ENCODE data around the gene AFAP1.

The AFAP1 gene

DNA sequence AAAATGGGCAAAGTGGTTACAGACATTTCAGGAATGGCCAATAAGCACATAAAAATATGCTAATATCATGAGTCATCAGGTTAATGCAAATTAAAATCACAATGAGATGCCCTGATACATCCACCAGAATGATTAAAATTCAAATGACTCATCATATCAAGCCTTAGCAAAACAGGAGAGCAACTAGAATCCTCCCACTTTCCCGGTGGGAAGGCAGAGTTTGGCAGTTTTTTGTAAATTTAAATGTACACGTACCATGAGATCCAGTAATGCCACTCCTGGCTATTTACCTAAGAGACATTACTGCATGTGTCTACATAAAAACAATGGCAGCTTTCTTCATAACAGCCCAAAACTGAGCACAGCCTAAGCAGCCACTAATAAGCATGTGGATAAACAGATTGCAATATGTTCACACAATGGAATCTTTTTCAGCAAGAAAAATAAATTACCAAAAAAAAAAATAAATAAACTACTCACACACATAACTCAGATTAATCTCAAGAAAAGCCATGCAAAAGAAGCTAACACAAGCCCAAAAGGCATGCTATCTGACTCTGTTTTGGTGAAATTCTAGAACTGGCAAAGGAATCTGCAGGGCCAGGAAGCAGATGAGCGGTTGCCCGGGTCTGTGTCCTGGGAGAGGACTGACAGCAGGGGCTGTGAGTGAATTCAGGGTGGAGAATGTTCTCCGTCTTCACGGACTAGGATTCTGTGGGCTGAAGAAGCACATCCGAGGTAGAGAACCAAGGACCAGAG lies 48.8 kb downstream of the AFAP1 start:
- DNase-seq: no peak

DNA sequence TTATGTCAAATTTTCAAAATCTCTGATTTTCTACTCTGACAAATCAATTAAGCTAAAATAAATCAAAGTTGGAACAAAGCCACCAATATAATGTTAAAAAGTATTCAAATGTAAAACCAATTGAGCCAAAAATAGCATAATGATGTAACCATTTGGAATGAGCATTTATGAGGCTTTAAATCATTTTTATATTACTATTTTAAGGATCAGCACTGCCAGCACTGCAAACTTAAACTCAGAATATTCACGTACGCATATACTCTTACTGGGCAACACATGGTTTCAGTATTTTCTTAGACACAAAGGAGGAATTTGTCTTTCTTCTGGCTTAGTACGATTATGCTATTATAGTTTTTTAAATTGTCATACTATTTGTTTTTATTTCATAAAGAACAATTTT lies 52.2 kb downstream of the AFAP1 start:
- no peak for DNase-seq

DNA sequence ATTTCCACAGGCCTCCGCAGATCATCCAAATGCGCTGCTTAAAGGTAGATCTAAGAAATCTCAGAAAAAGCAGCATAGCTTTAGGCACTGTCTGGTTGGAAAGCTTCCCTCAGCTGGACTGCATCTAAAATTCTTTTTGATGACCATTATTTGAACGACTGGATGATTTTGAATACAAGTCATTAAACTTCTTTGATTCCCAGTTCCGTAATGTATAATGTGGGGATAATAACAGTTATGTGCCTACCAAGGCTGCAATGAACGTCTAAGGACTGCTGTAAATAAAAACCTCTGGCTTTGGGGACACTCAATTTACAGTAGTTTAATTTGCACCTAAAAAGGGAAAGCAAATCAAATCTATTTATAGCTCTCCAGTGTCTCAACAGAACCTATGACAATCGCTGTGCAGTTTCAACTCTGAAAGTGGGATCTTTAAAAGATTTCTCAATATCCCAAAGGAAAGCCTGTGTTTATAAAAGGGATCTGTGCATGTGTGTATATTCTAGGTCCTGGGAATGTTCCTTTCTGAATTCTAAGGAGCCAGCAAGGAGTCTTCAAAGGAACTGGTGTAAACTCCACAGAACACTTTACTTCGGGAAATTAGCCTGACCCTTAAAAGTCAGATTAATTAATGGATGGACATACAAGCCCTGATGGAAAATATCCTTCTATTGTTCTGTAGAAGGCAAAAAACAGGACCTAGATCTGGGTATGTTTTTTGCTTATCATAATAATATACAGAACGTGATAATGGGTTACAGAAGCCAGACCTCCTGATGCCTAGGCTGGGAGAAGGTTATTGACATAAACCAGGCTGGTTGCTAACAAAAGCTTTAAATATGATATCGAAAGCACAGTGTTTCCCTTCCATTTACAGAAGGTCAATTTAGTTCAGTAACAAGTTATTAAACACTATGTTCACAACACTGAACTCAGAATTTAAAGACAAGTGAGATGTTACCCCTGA lies 53.4 kb downstream of the AFAP1 start:
- no peak for DNase-seq

DNA sequence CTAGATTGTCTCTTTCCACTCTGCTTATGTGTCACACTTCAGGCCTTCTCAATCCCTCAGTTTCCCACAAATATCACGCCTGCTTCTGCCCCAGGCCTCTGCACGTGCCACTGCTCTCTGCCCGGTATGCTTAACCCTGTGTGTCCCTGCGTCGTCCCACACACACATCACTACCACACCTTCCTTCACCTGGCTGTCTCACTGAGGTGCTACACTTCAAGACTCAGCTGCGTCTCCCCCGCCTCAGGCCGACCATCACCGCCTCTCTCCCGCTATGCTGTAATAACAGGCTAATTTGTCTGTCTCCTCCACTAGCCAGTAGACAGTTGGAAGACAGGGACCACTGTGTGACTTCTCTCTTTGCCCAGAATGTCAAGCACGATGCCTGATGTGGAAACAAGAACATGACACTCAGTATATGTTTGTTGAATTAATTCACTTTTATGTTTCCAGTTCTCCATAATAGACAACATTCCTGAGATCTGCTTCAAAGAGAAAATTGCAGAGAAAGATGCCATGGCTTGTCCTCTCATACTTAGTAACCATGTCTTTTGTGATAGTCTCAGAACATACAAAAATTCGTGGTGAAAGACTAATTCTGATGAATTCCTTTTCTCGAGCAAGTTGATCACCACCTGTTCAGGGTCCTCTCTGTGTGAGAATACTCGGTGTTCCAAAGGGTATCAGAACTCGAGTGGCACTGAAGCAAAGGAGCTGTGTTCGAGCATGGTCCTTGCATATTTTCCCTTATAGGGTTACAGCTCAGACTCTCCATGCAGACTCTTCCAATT lies 54.2 kb downstream of the AFAP1 start:
- DNase-seq: no peak

DNA sequence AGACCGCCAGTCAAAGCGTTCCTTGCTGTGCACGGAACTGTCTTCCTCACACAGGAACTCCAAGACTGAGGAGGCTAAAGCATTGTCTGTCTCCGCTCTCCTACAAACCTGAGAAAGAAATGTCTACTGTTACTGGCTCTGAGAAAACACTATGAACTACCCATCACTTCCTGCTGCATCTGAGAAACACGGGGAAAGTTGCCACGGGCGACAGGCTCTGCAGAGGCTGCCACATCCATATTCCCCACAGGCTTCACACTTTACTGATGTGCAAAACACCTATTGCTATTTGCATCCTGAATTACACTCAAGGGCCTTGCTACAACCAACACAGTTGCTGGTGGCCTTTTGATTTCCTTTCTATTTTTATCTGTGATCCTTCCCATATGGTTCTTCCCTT lies 59.0 kb downstream of the AFAP1 start:
- no peak for DNase-seq

DNA sequence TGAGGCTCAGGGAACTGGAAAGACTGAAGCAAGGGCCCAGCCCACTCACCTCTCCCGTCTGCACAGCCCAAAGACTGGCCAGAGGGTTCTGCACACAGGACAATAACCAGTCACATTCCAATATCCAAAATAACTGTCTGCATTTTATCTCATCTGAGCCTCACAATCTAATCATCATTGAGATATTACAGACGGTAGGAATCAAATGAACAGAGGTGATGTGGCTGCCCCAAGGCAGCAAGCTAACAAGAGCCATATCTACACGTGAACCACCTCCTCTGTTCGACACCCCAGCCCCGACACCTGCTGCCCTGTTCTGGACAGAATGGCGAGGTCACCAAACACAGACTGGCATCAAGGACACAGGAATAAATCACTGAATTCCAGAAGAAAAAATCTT lies 60.5 kb downstream of the AFAP1 start:
- DNase-seq: no peak

DNA sequence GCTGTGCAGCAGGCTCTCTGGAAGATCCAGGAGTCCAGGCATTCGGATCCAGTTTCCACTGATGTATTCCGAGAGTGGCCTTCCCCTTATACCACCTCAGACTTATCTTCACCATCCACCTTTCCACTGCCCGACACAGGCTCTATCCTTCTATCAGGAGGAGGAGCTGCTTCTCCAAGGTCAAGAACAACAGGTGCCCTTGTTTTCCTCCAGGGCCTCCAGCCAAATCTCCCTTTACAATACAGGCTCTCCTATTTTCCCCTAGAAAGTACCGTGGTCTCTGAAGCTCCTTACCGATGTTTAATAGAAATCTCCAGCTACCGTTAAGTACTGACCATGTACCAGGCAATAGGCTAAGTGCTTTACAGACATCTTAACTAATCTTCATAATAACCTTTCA lies 61.3 kb downstream of the AFAP1 start:
- DNase-seq: no peak

DNA sequence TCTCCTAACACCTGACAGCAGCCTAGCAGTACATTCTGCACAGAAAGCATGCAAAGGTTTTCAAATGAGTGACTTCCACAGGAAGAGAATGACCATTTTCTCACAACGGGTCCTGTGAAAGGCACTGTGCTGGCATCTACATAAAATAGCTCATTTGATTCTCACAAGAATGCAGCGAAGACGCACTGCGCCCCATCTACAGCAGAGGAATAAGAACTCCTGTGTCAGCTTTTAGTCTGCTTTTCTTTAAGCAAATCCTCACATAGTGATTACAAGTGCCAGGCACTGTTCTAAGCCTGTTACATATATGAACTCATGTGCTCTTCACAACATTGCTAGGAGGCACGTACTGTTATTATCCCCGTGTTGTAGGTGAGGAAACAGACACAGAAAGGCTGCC lies 62.5 kb downstream of the AFAP1 start:
- no peak for DNase-seq

DNA sequence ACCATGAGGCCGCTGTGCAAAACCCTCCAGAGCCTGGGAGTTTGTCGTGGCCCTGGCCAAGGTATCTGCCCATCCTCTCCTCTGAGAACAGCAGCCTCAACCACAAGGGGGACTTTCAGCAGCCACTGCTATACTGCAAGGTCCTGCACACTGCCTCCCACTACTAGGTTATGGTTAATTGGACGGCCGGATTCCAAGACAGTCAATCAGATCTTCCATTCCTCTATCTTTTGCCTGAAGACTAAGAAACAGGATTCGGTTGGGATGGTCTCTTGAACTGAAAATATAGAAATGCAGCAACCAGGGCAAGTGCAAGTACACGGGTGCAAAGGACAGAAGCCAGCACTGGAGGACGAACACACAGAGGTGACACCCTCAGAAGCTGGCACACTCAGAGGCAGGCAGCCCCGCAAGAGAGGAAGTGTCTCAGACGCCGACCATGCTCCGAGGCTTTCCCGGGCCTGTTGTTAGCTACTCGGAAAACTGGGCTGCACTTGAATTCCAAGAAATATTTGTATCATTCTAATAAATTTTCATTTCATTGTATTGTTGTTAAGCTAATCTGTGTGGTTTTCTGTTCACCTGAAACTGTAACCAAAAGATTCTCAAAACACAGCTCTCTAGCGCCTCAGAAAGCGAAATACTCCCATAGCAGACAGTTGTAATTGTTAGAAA lies 63.3 kb downstream of the AFAP1 start:
- no peak for DNase-seq

DNA sequence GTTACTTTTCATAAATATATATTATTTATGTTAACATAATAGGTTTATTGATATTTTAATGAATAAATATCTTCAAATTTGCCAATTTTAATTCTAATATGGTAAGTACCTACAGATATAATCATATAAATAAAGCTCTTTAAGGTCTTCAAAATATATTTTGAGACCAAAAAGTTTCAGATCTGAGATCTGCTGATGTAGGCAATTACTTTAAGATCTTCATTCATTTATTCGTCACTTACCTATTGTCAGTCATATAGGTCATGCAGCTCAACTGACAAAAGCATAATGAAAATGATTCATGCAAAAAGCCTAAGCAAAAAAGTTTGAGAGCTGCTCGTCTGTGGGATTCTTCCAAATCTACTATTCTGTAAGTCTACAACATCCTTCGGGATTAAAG lies 64.8 kb downstream of the AFAP1 start:
- no peak for DNase-seq

DNA sequence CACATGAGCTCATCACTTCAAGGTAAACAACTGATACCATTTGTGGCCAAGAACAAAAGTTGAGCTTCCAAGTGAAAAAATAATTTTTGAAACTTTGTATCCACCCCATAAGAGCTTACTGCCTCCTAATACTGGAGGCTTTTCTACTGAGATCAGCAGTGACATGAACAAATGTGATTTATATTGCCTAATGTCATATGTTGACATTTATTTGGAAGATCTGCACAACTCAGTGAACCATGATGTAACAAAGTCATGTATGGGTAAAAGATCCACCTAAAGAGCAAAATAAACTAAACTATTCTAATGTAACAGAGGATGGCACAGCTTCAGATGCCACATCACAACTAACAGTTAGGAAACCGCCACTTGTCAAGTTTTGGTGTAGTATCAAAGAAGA lies 65.8 kb downstream of the AFAP1 start:
- no peak for DNase-seq

DNA sequence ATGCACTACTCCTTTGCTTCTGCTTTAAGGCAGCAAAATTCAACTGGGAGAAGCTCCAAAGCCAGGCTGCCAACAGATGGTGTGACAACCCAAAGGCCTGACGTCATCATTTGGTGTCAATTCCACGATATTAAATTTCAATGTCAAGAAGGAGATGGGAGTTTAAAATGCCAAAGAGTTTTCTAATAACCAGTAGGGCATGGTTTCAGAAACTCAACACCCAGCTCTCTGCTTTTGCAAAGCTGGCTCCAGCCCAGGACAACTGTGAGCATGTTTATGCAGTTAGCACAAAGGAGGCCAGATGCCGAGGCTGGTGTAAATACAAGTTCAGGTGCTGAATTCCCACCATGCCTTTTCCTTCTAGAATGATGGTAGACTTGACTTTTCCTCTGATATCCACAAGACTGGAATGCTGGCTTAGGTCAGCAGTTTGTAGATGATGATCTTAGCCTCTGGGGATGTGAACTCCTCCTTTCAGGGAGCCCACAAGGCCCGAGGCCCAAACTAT lies 67.3 kb downstream of the AFAP1 start:
- peak in 1 of 2 experiments; percentile 31 for DNase-seq

DNA sequence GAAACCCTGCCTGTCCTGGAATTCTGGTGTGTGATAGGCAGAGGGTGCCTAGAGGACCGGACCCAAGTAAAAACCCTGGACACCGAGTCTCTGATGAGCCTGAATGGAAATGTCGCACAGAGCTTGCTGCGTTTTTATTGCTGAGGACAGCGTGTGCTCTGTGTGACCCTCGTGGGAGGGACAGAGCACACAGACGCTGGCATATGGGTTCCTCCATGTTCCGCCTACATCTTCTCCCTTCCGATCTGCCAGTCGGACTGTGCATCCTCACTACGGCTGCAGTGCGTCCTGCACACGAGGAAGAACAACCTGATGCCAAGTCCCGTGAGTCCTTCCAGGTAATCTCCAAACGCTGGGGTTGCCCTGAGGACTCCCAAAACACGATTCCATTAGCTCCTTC lies 68.3 kb downstream of the AFAP1 start:
- DNase-seq: no peak

DNA sequence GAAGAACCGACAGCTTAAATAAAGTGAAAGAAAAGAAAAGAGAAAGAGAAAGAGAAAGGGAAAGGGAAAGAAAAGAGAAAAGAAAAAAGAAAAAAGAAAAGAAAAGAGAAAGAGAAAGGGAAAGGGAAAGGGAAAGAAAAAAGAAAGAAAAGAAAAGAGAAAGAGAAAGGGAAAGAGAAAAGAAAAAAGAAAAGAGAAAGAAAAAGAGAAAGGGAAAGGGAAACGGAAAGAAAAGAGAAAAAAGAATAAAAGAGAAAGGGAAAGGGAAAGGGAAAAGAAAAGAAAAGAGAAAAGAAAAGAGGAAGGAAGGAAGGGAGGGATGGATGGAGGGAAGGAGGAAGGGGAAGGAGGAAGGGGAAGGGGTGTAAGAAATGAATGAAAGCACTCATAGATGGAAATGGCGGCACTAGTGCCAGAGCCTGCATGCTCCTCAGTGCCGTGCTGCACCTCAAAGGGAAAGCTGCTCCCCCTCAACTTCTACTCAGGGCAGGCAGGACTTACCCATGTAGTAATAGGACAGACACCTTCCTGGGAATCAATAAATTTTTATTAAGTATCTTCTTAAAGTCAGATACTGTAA lies 70.7 kb downstream of the AFAP1 start:
- DNase-seq: no peak

DNA sequence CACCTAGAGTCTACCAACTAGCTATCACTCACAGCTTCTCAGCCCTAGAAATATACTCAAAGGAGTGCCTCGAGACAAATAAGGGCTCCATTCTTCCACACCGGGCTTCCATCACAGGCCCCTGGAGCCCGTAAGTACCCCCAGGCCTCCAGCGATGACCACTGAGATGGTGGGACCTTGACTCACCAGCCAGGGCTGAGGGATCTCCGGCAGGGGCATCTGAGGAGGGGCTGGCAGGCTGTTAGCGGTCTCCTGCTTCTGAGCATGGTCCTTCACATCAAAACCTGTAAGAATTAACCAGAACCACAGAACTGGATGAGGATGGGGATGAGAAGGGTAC lies 71.3 kb downstream of the AFAP1 start:
- no peak for DNase-seq

DNA sequence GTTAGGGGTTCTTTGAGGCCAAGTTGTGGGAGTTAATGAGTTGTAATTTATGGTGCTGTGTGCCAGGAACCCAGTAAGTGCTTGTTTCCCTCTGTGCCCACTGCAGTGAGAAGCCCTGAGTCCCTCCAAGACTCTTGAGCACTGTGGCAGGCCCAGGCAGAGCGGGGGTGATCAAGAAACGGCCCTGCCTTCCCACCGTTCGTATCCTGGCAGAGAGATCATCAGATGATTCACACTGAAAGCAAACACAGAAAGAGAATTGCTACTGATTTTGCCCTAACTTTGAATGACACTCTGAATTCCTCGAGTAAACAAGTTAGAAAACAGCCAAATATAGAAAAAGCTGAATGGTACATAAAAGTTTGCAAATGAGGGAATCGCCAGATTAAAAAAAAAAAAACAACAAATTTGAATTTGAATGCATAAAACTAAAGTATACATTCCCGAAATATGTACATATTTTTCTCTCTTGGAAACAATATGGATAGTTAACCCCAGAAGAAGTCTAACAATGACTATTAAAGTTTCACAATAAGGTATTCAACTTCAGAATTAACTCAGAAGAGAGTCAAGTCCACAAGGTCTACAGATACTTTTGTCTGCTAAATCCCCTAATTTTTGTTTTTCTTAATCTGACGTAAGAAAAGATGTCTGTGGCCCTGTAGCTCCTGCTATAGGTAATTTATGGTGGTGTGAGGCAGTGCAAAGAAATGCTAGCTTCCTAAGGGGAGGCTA lies 71.8 kb downstream of the AFAP1 start:
- DNase-seq: no peak

DNA sequence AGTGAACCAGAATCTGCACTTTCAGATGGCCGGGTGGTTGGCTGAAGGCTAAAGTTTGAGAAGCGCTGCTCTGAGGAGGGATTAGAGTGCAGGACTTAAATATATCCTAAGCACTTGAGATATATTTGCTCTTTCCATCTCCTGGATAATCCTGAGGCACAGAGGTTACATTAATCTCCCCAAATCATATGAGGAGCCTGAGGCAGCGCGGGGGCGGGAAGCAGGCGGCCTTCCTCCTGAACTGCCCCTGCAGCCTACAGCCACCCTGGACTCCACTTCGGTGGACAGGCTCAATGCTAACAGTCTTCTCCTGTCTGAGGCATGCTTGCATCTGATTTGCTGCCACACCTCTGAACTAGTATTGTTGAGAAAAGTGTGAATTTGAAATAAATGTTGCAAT lies 72.5 kb downstream of the AFAP1 start:
- no peak for DNase-seq

DNA sequence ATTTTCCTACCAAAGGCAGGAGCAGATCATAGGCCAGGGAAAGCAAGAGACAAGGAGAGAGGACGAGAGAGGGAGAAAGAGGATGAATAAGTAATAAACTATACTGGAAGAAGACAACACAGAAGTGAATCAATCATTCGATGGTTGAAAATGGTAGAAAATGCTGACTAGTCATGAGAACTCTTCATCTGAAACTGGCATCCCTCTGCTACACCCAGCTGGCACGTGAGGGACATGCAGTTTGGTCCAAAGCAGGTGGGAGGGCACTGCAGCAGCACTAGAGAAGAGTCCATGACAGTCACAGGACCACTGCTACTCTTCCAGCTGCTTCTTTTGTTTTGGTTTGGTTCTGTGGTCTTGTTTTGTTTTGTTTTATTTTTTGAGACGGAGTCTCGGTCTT lies 74.1 kb downstream of the AFAP1 start:
- DNase-seq: no peak

DNA sequence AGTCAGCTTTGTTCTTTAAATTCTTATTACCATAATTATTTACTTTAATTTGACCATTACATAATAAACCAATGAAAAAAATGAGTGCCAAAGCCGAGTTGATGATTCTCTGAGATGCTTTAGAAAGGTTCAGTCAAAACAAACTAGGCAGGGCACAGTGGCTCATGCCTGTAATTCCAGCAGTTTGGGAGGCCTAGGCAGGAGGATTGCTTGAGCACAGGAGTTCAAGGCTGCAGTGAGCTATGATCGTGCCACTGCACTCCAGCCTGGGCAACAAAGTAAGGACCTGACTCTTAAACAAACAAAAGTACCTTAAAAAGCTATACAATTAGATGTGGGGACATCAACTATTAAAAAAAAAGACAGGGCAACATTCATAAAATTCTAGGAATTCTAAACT lies 75.0 kb downstream of the AFAP1 start:
- DNase-seq: no peak

DNA sequence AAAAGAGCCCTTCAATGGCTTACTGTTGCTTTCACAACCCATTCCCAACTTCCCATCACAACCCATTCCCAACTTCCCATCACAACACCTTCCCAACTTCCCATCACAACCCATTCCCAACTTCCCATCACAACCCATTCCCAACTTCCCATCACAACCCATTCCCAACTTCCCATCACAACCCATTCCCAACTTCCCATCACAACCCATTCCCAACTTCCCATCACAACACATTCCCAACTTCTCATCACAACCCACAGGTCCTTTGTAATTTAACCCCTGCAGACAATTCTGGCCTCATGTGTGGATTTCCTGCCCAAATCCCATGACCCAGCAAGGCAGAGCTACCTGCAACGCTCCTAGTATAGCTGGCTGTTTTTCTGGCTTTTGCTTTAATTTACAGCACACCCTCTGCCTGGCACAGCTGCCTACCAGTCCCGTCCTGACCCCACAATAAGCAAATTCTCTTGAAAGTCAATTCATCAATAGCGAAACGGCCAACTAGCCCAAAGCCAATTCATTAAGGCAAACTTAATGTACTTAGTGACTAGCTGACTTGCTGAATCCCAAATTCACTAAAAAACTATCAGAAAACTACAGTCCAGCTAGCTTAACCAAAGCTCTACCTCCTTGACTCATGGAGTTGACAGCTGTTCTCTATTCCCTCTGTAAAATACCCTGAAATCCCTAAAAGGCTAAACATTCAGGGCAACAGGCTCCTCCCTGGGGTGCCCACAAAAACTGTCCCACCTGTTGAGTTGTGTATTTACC lies 75.6 kb downstream of the AFAP1 start:
- no peak for DNase-seq
